ENCODE measurements around the gene ATP8B1. TPM values are rescaled to one million over a fixed set of nuclear protein-coding genes. Genes with fewer than 3 reads are reported as not detected.
"Not testable (repeated sequence)": the region's sequence is repeated elsewhere in the genome, so short reads cannot be mapped to it uniquely, and the experiment has no call there.

Gene ATP8B1
- total and polyA plus RNA-seq, 7 donors, result 8.1 to 94.1 (median 18.0) TPM

- Histone ChIP-seq H3K27me3 (no peaks in the 10 kb centered on the region), H3K4me1 (peaks cover 0 to 12% (median 3%) of the 10 kb centered on the region in 4 donors), H3K27ac (no peak overlapping the region), H3K4me3 (no peak overlapping the region), H3K9me3 (no peaks in the 10 kb centered on the region), H3K36me3 (no peaks in the 10 kb centered on the region)
- WGBS, 2 donors, result 84 to 95% methylated on average over 2 of the region's 2 CpGs
- no peak for DNase-seq
- intact Hi-C loops (cut with DNase I), result no loop called here
- no peak for TF ChIP-seq EP300 (IDR thresholded peaks at IDR 0.05)
- TF ChIP-seq, protein P1, sequence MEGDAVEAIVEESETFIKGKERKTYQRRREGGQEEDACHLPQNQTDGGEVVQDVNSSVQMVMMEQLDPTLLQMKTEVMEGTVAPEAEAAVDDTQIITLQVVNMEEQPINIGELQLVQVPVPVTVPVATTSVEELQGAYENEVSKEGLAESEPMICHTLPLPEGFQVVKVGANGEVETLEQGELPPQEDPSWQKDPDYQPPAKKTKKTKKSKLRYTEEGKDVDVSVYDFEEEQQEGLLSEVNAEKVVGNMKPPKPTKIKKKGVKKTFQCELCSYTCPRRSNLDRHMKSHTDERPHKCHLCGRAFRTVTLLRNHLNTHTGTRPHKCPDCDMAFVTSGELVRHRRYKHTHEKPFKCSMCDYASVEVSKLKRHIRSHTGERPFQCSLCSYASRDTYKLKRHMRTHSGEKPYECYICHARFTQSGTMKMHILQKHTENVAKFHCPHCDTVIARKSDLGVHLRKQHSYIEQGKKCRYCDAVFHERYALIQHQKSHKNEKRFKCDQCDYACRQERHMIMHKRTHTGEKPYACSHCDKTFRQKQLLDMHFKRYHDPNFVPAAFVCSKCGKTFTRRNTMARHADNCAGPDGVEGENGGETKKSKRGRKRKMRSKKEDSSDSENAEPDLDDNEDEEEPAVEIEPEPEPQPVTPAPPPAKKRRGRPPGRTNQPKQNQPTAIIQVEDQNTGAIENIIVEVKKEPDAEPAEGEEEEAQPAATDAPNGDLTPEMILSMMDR (IDR thresholded peaks at IDR 0.05), result no peak
- TF ChIP-seq POLR2A (IDR thresholded peaks at IDR 0.05), result no peak
- TF ChIP-seq POLR2AphosphoS5 (IDR thresholded peaks at IDR 0.05), result no peak
Observed at GRCh38 chr18:57832730-57833129, 29.6 kb upstream of the ATP8B1 start.

DNA sequence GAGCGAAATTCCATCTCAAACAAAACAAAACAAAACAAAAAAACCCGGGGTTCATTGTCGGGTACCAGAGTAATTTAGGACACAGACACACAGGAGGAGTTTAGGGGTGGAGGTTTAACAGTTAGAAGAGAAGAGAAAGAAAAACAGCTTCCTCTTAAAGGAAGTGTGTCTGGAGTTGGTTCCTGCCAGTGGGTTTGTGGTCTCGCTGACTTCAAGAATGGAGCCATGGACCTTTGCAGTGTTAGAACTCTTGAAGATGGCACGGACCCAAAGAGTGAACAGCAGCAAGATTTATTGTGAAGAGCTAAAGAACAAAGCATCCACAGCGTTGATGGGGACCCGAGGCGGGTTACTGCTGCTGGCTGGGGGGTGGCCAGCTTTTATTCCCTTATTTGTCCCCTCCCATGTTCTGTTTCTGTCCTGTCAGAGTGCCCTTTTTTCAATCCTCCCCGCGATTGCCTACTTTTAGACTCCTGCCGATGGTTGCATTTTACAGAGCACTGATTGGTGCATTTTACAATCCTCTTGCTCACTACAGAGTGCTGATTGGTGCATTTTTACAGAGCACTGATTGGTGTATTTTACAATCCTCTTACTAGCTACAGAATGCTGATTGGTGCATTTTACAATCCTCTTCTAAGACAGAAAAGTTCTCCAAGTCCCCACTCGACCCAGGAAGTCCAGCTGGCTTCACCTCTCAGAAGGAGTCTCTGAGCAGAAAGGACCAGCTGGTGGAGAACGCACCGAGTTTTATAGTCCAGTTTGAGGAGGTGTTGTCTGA is 28.7 kb upstream of the ATP8B1 start:
- intact Hi-C loops (cut with DNase I), result no loop called here
- no peak for DNase-seq
- Histone ChIP-seq H3K4me1 (peaks cover 0 to 12% (median 3%) of the 10 kb centered on the region in 4 donors), H3K9me3 (no peaks in the 10 kb centered on the region), H3K27me3 (no peaks in the 10 kb centered on the region), H3K36me3 (no peaks in the 10 kb centered on the region), H3K4me3 (no peak overlapping the region), H3K27ac (no peak overlapping the region)
- TF ChIP-seq, protein P1 (IDR thresholded peaks at IDR 0.05), result no peak
- TF ChIP-seq POLR2A (IDR thresholded peaks at IDR 0.05) (no peak), EP300 (IDR thresholded peaks at IDR 0.05) (no peak), POLR2AphosphoS5 (IDR thresholded peaks at IDR 0.05) (no peak)
- WGBS, 2 donors, result 70 to 90% methylated on average over 14 of the region's 14 CpGs

DNA sequence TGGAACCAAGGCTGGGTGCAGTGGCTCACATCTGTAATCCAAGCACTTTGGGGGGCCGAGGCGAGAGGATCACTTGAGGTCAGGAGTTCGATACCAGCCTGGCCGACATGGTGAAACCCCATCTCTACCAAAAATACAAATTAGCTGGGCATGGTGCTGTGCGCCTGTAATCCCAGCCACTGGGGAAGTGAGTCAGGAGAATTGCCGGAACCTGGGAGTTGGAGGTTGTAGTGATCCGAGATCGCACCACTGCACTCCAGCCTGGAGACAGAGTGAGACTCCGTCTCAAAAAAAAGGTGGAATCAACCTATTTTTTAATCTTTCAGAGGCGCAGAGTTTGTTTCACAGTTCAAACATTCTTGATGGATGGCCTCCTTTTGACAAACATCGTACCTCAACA is 24.5 kb upstream of the ATP8B1 start:
- TF ChIP-seq, protein P1 (IDR thresholded peaks at IDR 0.05), result no peak
- no peak for TF ChIP-seq POLR2A (IDR thresholded peaks at IDR 0.05)
- no peak for TF ChIP-seq POLR2AphosphoS5 (IDR thresholded peaks at IDR 0.05)
- TF ChIP-seq EP300 (IDR thresholded peaks at IDR 0.05), result no peak
- intact Hi-C loops (cut with DNase I), result no loop called here
- H3K4me1 ChIP-seq, result peaks cover 0 to 4% (median under 1%) of the 10 kb centered on the region in 4 donors

GRCh38 chr18:57826252-57826651 is 23.1 kb upstream of the ATP8B1 start:
- Histone ChIP-seq H3K27ac (no peak overlapping the region), H3K36me3 (no peaks in the 10 kb centered on the region), H3K27me3 (no peaks in the 10 kb centered on the region), H3K9me3 (no peaks in the 10 kb centered on the region), H3K4me3 (no peak overlapping the region), H3K4me1 (peaks cover 0 to 6% (median 2%) of the 10 kb centered on the region in 4 donors)
- WGBS, 2 donors, result 92 to 96% methylated on average over 1 of the region's 1 CpG
- DNase-seq, result no peak
- TF ChIP-seq, protein P1 (IDR thresholded peaks at IDR 0.05), result no peak
- intact Hi-C loops (cut with DNase I), result no loop called here

More for the DNA sequence above, 24.5 kb upstream of the ATP8B1 start:
- no peaks in the 10 kb centered on the region for H3K36me3 ChIP-seq
- no peaks in the 10 kb centered on the region for H3K27me3 ChIP-seq
- H3K9me3 ChIP-seq, result no peaks in the 10 kb centered on the region
- DNase-seq, result no peak
- whole genome bisulfite sequencing, 2 donors, result 88 to 92% methylated on average over 11 of the region's 11 CpGs
- no peak overlapping the region for H3K27ac ChIP-seq
- no peak overlapping the region for H3K4me3 ChIP-seq

DNA sequence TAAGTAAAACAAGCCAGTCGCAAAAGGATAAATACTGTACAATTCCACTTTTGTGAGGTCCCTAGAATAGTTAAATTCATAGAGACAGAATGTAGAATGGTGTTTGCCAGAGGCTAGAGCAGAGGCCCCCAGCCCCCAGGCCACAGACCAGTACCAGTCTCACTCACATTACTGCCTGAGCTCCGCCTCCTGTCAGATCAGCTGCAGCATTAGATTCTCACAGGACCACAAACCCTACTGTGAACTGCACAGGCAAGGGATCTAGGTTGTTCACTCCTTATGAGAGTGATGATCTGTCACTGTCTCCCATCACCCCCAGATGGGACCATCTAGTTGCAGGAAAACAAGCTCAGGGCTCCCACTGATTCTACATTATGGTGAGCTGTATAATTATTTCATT is 17.5 kb upstream of the ATP8B1 start:
- H3K4me1 ChIP-seq, result peaks cover 0 to 22% (median 14%) of the 10 kb centered on the region in 4 donors
- H3K4me3 ChIP-seq; DNase-seq; intact Hi-C loops (cut with DNase I); H3K27me3 ChIP-seq; H3K36me3 ChIP-seq; H3K9me3 ChIP-seq: not testable (repeated sequence)
- whole genome bisulfite sequencing, 2 donors, result 86 to 89% methylated on average over 2 of the region's 2 CpGs
- H3K27ac ChIP-seq, result peak overlapping the region in 1 of 4 donors; percentile 56
